ENCODE data around the gene EFHC1.
A peak's percentile ranks its signal among the peaks of the same experiment; 100 is the strongest.

Gene EFHC1

GRCh38 chr6:52389626-52390360 lies 30.3 kb upstream of the EFHC1 start:
- H3K4me3 ChIP-seq (ENCODE audit: low read length), result no peak overlapping the region
- DNase-seq (ENCODE audit: low read depth), result no peak

GRCh38 chr6:52390361-52390727 lies 29.8 kb upstream of the EFHC1 start:
- no peak overlapping the region for H3K4me3 ChIP-seq (ENCODE audit: low read length)
- no peak for TF ChIP-seq CTCF (conservative IDR thresholded peaks at IDR 0.05; ENCODE audit: low read depth, low read length)
- no peak for DNase-seq (ENCODE audit: low read depth)

More at GRCh38 chr6:52389626-52390360, 30.3 kb upstream of the EFHC1 start:
- TF ChIP-seq CTCF (conservative IDR thresholded peaks at IDR 0.05; ENCODE audit: low read depth, low read length), result peak; percentile 2

GRCh38 chr6:52391599-52391998 lies 28.5 kb upstream of the EFHC1 start:
- no peak for TF ChIP-seq CTCF (conservative IDR thresholded peaks at IDR 0.05; ENCODE audit: low read depth, low read length)
- no peak for DNase-seq (ENCODE audit: low read depth)
- no peak overlapping the region for H3K4me3 ChIP-seq (ENCODE audit: low read length)

GRCh38 chr6:52392944-52393343 lies 27.2 kb upstream of the EFHC1 start:
- TF ChIP-seq CTCF (conservative IDR thresholded peaks at IDR 0.05; ENCODE audit: low read depth, low read length), result no peak
- H3K4me3 ChIP-seq (ENCODE audit: low read length), result no peak overlapping the region
- DNase-seq (ENCODE audit: low read depth), result no peak

GRCh38 chr6:52393780-52394179 lies 26.4 kb upstream of the EFHC1 start:
- no peak overlapping the region for H3K4me3 ChIP-seq (ENCODE audit: low read length)
- DNase-seq (ENCODE audit: low read depth), result no peak
- TF ChIP-seq CTCF (conservative IDR thresholded peaks at IDR 0.05; ENCODE audit: low read depth, low read length), result no peak

GRCh38 chr6:52394251-52394666 lies 25.9 kb upstream of the EFHC1 start:
- TF ChIP-seq CTCF (conservative IDR thresholded peaks at IDR 0.05; ENCODE audit: low read depth, low read length), result no peak
- no peak for DNase-seq (ENCODE audit: low read depth)
- H3K4me3 ChIP-seq (ENCODE audit: low read length), result no peak overlapping the region

- no peak overlapping the region for H3K4me3 ChIP-seq (ENCODE audit: low read length)
- TF ChIP-seq CTCF (conservative IDR thresholded peaks at IDR 0.05; ENCODE audit: low read depth, low read length), result no peak
- DNase-seq (ENCODE audit: low read depth), result no peak
Measured at GRCh38 chr6:52395969-52396368, 24.2 kb upstream of the EFHC1 start.

All from retinal pigment epithelial cell (primary cell).